OCI-LY1 (cell line): Measurements from ENCODE around the gene MGME1.

Experiments
- CTCF ChIP-seq: fragments of 200-600 bp; sonication (generic), shearing (Covaris generic); IDR thresholded peaks from 2 replicates; pipeline ENCODE4 v1.5.1; 2017; ENCODE audit warnings: mild to moderate bottlenecking, antibody characterized with exemption, low read length, moderate library complexity, mixed read lengths
- EZH2 ChIP-seq: fragments of 200-600 bp; sonication (generic), shearing (Covaris generic); IDR thresholded peaks from 2 replicates; pipeline ENCODE4 v1.8.0; 2017; ENCODE audit warnings: borderline replicate concordance, mixed run types, mild to moderate bottlenecking, antibody characterized with exemption, low read length, moderate library complexity, mixed read lengths

- TF ChIP-seq EZH2 (no peak), CTCF (no peak)
These were observed 4.7 kb upstream of the MGME1 start for GRCh38 chr20:17964073-17964472.
